Neural progenitor cell (in vitro differentiated cells): ENCODE data around the gene RAB1A. TPM values are rescaled to one million over a fixed set of nuclear protein-coding genes. Genes with fewer than 3 reads are reported as not detected.

Source experiments
- DNase-seq: peaks from one replicate; pipeline ENCODE4 v3.0.0-alpha.2; 2016; ENCODE audit warnings: low spot score
- H2AFZ ChIP-seq: fragments of 200-600 bp; sonication (generic); replicated peaks from 2 replicates; pipeline ENCODE4 v1.6.1; 2016; ENCODE audit warnings: antibody characterized with exemption
- H3F3A ChIP-seq: fragments of 200-600 bp; sonication (generic); 2 replicates; pipeline ENCODE4 v1.6.1; 2016; ENCODE audit warnings: antibody characterized with exemption, low read depth
- H3K27ac ChIP-seq: fragments of 200-600 bp; sonication (generic); 2 replicates; pipeline ENCODE4 v1.5.1; 2016; ENCODE audit warnings: mild to moderate bottlenecking
- H3K27me3 ChIP-seq: fragments of 200-600 bp; sonication (generic); 2 replicates; pipeline ENCODE4 v1.6.1; 2016; ENCODE audit warnings: mild to moderate bottlenecking, moderate library complexity
- H3K36me3 ChIP-seq: fragments of 200-600 bp; sonication (generic); 2 replicates; pipeline ENCODE4 v1.5.1; 2016
- H3K4me1 ChIP-seq: fragments of 200-600 bp; sonication (generic); 2 replicates; pipeline ENCODE4 v1.6.1; 2016; ENCODE audit warnings: mixed run types
- H3K4me2 ChIP-seq: fragments of 200-600 bp; sonication (generic); 2 replicates; pipeline ENCODE4 v1.6.1; 2016
- H3K4me3 ChIP-seq: fragments of 200-600 bp; sonication (generic); 2 replicates; pipeline ENCODE4 v1.5.1; 2016
- H3K79me2 ChIP-seq: fragments of 200-600 bp; sonication (generic); 2 replicates; pipeline ENCODE4 v1.6.1; 2016; ENCODE audit warnings: low read depth
- H3K9ac ChIP-seq: fragments of 200-600 bp; sonication (generic); 2 replicates; pipeline ENCODE4 v1.6.1; 2016
- H3K9me3 ChIP-seq: fragments of 200-600 bp; sonication (generic); 2 replicates; pipeline ENCODE4 v1.5.1; 2016; ENCODE audit warnings: low read depth
- H4K20me1 ChIP-seq: fragments of 200-600 bp; sonication (generic); 2 replicates; pipeline ENCODE4 v1.6.1; 2016; ENCODE audit warnings: low read depth
- H3K27ac Mint-ChIP-seq: 3 replicates; pipeline ENCODE4 v1.8.0; 2021; ENCODE audit warnings: mixed read lengths
- H3K27me3 Mint-ChIP-seq: 2 replicates; pipeline ENCODE4 v1.8.0; 2022; ENCODE audit warnings: low read depth, mild to moderate bottlenecking, inconsistent platforms, moderate library complexity, mixed read lengths; ENCODE audit not compliant: insufficient read depth
- H3K36me3 Mint-ChIP-seq: 3 replicates; pipeline ENCODE4 v1.8.0; 2021; ENCODE audit warnings: mixed read lengths
- H3K4me1 Mint-ChIP-seq: 3 replicates; pipeline ENCODE4 v1.8.0; 2021; ENCODE audit warnings: mixed read lengths
- H3K4me3 Mint-ChIP-seq: 3 replicates; pipeline ENCODE4 v1.8.0; 2021; ENCODE audit warnings: mild to moderate bottlenecking, moderate library complexity, mixed read lengths
- H3K9me3 Mint-ChIP-seq: 3 replicates; pipeline ENCODE4 v1.8.0; 2020; ENCODE audit warnings: mixed read lengths
- CTCF ChIP-seq: fragments of 200-600 bp; sonication (generic); IDR thresholded peaks from 2 replicates; pipeline ENCODE4 v1.5.1; 2017; ENCODE audit warnings: antibody characterized with exemption, mild to moderate bottlenecking
- EZH2 ChIP-seq: fragments of 200-600 bp; sonication (generic); IDR thresholded peaks from 2 replicates; pipeline ENCODE4 v1.6.1; 2017; ENCODE audit warnings: antibody characterized with exemption, mild to moderate bottlenecking, moderate library complexity
- EZH2phosphoT487 ChIP-seq: fragments of 200-600 bp; sonication (generic); IDR thresholded peaks from 2 replicates; pipeline ENCODE4 v1.6.1; 2017; ENCODE audit warnings: antibody characterized with exemption
- total RNA-seq: library from RNA; depleted of rRNA; stranded (reverse); fragments of >200 nt; gene quantifications from 2 replicates; pipeline ENCODE4 v1.2.3, GENCODE V29; 2015; ENCODE audit warnings: low replicate concordance

Gene RAB1A
- total RNA-seq, 1 donor from 2014 or later = 100 TPM

GRCh38 chr2:65081232-65081685, 48.6 kb downstream of the RAB1A start:
- H3K27ac Mint-ChIP-seq = no peak overlapping the region
- Histone ChIP-seq H3K27me3 (no peaks in the 10 kb centered on the region), H3K4me1 (no peaks in the 10 kb centered on the region), H3K9me3 (no peaks in the 10 kb centered on the region), H3K9ac (no peak overlapping the region), H3K36me3 (peaks cover 2% of the 10 kb centered on the region), H3F3A (peaks cover 19% of the 10 kb centered on the region), H3K4me2 (no peak overlapping the region), H3K4me3 (no peak overlapping the region), H2AFZ (no peak overlapping the region), H4K20me1 (peaks cover 17% of the 10 kb centered on the region), H3K79me2 (no peaks in the 10 kb centered on the region), H3K27ac (no peak overlapping the region)
- TF ChIP-seq EZH2 = no peak
- TF ChIP-seq EZH2phosphoT487 = no peak
- no peak for TF ChIP-seq CTCF
- peaks cover 7% of the 10 kb centered on the region for H3K27me3 Mint-ChIP-seq
- no peaks in the 10 kb centered on the region for H3K4me1 Mint-ChIP-seq
- H3K36me3 Mint-ChIP-seq = peaks cover 38% of the 10 kb centered on the region
- H3K9me3 Mint-ChIP-seq = no peaks in the 10 kb centered on the region
- no peak for DNase-seq
- H3K4me3 Mint-ChIP-seq = no peak overlapping the region

GRCh38 chr2:65079017-65079416, 50.9 kb downstream of the RAB1A start:
- Histone ChIP-seq H3K4me1 (no peaks in the 10 kb centered on the region), H3K4me2 (no peak overlapping the region), H3F3A (peaks cover 6% of the 10 kb centered on the region), H3K27me3 (no peaks in the 10 kb centered on the region), H3K9me3 (no peaks in the 10 kb centered on the region), H3K9ac (no peak overlapping the region), H4K20me1 (peaks cover 11% of the 10 kb centered on the region), H2AFZ (no peak overlapping the region), H3K27ac (no peak overlapping the region), H3K79me2 (no peaks in the 10 kb centered on the region), H3K4me3 (no peak overlapping the region), H3K36me3 (peaks cover 5% of the 10 kb centered on the region)
- DNase-seq = no peak
- H3K36me3 Mint-ChIP-seq = peaks cover 36% of the 10 kb centered on the region
- peaks cover 4% of the 10 kb centered on the region for H3K4me1 Mint-ChIP-seq
- H3K27me3 Mint-ChIP-seq = peaks cover 7% of the 10 kb centered on the region
- H3K27ac Mint-ChIP-seq = no peak overlapping the region
- TF ChIP-seq CTCF (no peak), EZH2phosphoT487 (no peak), EZH2 (no peak)
- no peak overlapping the region for H3K4me3 Mint-ChIP-seq
- no peaks in the 10 kb centered on the region for H3K9me3 Mint-ChIP-seq

- Histone ChIP-seq H3K4me1 (no peaks in the 10 kb centered on the region), H3K36me3 (peaks cover 5% of the 10 kb centered on the region), H3K79me2 (no peaks in the 10 kb centered on the region), H3K9ac (no peak overlapping the region), H3K4me2 (no peak overlapping the region), H3K9me3 (no peaks in the 10 kb centered on the region), H4K20me1 (peaks cover 11% of the 10 kb centered on the region), H2AFZ (no peak overlapping the region), H3K27ac (no peak overlapping the region), H3F3A (peaks cover 3% of the 10 kb centered on the region), H3K4me3 (no peak overlapping the region), H3K27me3 (no peaks in the 10 kb centered on the region)
- no peaks in the 10 kb centered on the region for H3K9me3 Mint-ChIP-seq
- no peak overlapping the region for H3K27ac Mint-ChIP-seq
- TF ChIP-seq EZH2 (no peak), CTCF (no peak), EZH2phosphoT487 (no peak)
- peaks cover 4% of the 10 kb centered on the region for H3K4me1 Mint-ChIP-seq
- H3K27me3 Mint-ChIP-seq = peaks cover 7% of the 10 kb centered on the region
- H3K4me3 Mint-ChIP-seq = no peak overlapping the region
- H3K36me3 Mint-ChIP-seq = peaks cover 35% of the 10 kb centered on the region
- DNase-seq = no peak
Measured at GRCh38 chr2:65077898-65078297, 52.0 kb downstream of the RAB1A start.
